Measurements from ENCODE around the gene ZNF17. TPM values are rescaled to one million over a fixed set of nuclear protein-coding genes. Genes with fewer than 3 reads are reported as not detected.

The ZNF17 gene
- polyA plus RNA-seq, 1 donor from 2014 or later, result 5.4 TPM

DNA sequence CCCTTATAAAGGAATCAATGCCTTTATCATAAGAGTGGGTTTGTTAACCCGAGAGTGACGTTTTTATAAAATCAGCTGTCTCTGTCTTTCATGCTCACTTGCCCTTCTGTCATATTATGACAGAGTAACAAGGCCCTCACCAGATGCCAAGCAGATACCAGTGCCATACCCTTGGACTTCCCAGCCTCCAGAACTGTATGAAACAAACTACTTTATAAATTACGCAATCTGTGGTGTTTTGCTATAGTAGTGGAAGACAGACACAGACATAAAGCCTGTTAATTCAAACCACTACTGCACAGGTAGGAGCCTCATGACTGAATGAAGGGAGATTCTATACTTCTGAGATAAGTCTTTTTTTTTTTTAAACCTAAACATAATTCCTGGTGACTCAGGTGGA, 41.3 kb downstream of the ZNF17 start:
- Mint-ChIP-seq H3K36me3 (peaks cover 22% of the 10 kb centered on the region), H3K4me1 (no peaks in the 10 kb centered on the region), H3K9me3 (peaks cover 3 to 18% (median 4%) of the 10 kb centered on the region in 3 donors), H3K27ac (no peak overlapping the region), H3K27me3 (no peaks in the 10 kb centered on the region), H3K4me3 (no peak overlapping the region)

DNA sequence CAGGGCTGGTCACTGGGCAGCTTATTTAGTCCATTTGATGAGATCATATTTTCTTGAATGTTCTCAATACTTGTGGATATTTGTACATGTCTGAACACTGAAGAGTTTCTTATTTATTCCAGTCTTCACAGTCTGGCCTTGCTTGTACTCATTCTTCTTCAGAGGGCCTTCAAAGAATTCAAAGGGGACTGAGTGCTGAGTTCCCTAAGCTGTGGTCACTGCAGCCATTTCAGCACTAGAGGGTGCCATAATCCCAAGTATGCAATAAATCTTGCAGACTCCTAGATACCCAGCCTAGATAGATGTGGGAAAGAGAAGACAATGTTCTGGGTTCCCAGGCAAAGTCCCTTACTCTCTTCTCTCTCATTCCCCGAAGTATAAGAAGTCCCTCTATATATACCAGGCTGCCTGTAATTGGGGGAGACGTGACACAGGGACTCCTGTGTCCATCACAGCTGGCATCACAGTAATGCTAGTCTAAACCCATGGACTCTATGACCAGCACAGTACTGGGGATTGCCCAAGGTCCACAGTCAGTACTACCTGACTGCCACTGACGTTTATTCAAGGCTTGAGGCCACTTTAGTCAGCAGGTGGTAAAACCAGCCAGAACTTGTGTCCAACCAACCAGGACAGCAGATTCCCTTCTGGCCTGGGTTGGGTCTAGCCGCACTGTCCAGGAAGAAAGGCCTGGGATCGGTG, 54.9 kb downstream of the ZNF17 start:
- no peaks in the 10 kb centered on the region for H3K4me1 Mint-ChIP-seq
- H3K9me3 Mint-ChIP-seq, result peaks cover 11 to 58% (median 35%) of the 10 kb centered on the region in 3 donors
- no peak overlapping the region for H3K27ac Mint-ChIP-seq
- no peaks in the 10 kb centered on the region for H3K27me3 Mint-ChIP-seq
- H3K4me3 Mint-ChIP-seq, result no peak overlapping the region
- peaks cover 12% of the 10 kb centered on the region for H3K36me3 Mint-ChIP-seq

DNA sequence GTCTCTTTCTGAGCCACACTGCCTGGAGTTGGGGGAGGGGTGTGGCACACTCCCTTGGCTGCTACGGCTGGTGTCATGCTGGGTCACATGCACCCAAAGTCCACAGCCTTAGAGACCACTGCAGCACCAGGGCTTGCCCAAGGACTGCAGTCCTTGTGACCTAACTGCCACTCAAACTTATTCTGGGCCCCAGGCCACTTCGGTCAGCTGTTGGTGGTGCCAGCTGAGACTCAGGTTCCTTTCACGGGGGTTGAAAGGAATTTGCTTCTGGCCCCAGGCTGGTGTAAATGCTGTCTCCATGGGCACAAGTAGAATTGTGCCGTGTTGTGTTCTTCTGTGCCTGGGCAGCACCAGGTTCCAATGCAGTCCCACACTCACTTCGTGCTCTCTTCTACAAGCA, 55.5 kb downstream of the ZNF17 start:
- H3K9me3 Mint-ChIP-seq, result peaks cover 12 to 54% (median 38%) of the 10 kb centered on the region in 3 donors
- no peaks in the 10 kb centered on the region for H3K27me3 Mint-ChIP-seq
- H3K4me3 Mint-ChIP-seq, result no peak overlapping the region
- no peak overlapping the region for H3K27ac Mint-ChIP-seq
- H3K36me3 Mint-ChIP-seq, result peaks cover 13% of the 10 kb centered on the region
- H3K4me1 Mint-ChIP-seq, result no peaks in the 10 kb centered on the region

Other genes with a start within 250 kb of the ZNF17 start
- not detected for gene DUXA, start 243.7 kb upstream of the ZNF17 start, polyA plus RNA-seq
- gene ZNF264, start 219.7 kb upstream of the ZNF17 start, polyA plus RNA-seq, result 15.9 TPM
- 0.51 TPM for gene AURKC, start 180.1 kb upstream of the ZNF17 start, polyA plus RNA-seq
- 3.8 TPM for gene ZNF805, start 170.5 kb upstream of the ZNF17 start, polyA plus RNA-seq
- gene ZNF460, start 130.7 kb upstream of the ZNF17 start, polyA plus RNA-seq, result 10.2 TPM
- 7.3 TPM for gene ZNF543, start 90.7 kb upstream of the ZNF17 start, polyA plus RNA-seq
- 4.2 TPM for gene ZNF304, start 59.9 kb upstream of the ZNF17 start, polyA plus RNA-seq
- gene TRAPPC2B, start 47.6 kb upstream of the ZNF17 start, polyA plus RNA-seq, result 32.7 TPM
- gene ZNF547, start 47.6 kb upstream of the ZNF17 start, polyA plus RNA-seq, result 1.5 TPM
- gene ZNF548, start 21.3 kb upstream of the ZNF17 start, polyA plus RNA-seq, result 12.7 TPM
- gene ZNF749, start 24.2 kb downstream of the ZNF17 start, polyA plus RNA-seq, result 5.4 TPM
- gene VN1R1, start 46.0 kb downstream of the ZNF17 start, polyA plus RNA-seq, result 0.53 TPM
- gene ZNF772, start 66.4 kb downstream of the ZNF17 start, polyA plus RNA-seq, result 1.1 TPM
- gene ZNF419, start 76.6 kb downstream of the ZNF17 start, polyA plus RNA-seq, result 12.4 TPM
- 9.0 TPM for gene ZNF773, start 88.8 kb downstream of the ZNF17 start, polyA plus RNA-seq
- gene ZNF549, start 116.2 kb downstream of the ZNF17 start, polyA plus RNA-seq, result 7.3 TPM
- gene ZNF550, start 148.7 kb downstream of the ZNF17 start, polyA plus RNA-seq, result 8.8 TPM
- 5.5 TPM for gene ZNF416, start 167.8 kb downstream of the ZNF17 start, polyA plus RNA-seq
- 9.9 TPM for gene ZIK1, start 173.0 kb downstream of the ZNF17 start, polyA plus RNA-seq
- 5.0 TPM for gene ZNF530, start 188.7 kb downstream of the ZNF17 start, polyA plus RNA-seq
- 13.5 TPM for gene ZNF134, start 203.1 kb downstream of the ZNF17 start, polyA plus RNA-seq
- 17.8 TPM for gene ZNF211, start 222.0 kb downstream of the ZNF17 start, polyA plus RNA-seq